HG03135 (cell line): ENCODE measurements around the gene PDZD2.
"Not testable (repeated sequence)": the region's sequence is repeated elsewhere in the genome, so short reads cannot be mapped to it uniquely, and the experiment has no call there.

ENCODE experiments used
- ATAC-seq: cut with Tn5 transposase; IDR thresholded peaks from one replicate; pipeline ENCODE4 v1.9.1; 2021; ENCODE audit warnings: mild to moderate bottlenecking, moderate library complexity; ENCODE audit not compliant: unreplicated experiment

Gene PDZD2

GRCh38 chr5:31682851-31683250 is 43.9 kb downstream of the PDZD2 start:
- no peak for ATAC-seq

DNA sequence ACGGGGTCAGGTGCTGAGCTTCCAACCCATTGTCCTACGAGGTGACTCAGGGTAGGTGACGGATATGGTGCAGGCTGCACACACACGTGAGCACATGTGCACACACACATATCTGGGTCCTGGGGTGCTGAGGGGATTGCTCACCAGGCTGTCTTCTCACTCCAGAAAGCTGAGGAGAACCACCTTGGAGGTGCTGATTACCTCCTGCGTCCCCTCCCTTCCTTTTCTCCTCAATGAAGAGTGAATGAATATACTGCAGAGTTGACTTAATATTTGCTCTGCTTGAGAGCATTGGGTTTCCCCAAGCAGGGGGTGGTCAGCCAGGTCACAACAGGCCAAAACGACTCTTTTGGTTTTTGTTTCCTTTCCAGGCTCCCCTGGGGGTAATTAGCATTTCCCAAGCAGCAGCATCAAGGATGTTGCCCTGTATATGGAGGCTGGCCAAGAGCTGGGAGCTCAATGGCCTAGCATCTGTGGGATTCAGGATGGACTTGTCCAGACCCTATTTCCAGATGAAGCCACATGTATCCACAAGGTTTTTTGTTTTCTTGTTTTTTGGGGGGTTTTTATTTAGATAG is 49.7 kb downstream of the PDZD2 start:
- no peak for ATAC-seq

- ATAC-seq: not testable (repeated sequence)
Observed at GRCh38 chr5:31691408-31691807, 52.5 kb downstream of the PDZD2 start.

DNA sequence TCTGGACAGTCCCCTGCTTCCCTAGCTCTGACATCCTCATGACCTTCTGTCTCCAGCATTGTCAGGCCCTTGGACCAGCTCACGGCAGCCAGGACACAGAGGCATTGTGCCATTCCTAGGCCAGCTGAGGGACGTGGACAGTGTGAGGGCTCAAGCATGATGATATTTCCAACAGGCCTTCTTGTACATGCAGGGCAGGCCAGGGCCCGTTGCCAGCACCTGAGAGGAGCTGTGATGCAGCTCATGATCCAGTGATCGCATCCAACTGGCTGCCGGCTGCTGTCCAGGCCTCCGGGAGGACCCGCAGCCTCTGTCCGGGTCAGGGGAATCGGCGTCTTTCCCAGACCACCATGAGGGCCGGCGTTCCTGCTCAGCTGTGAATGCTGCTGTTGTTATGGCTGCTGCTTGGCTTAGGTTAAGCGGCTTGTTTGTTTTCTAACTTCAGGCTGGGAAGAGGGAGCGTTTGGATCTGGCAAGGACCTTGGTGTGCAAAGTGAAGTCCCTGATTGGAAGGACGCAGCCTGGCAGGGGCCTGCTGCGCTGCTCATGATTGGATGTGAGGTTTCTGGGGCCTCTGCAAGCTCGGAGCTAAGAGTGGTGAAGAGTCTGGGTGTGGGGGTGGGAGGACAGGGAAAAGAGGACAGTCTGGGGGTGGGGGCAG is 53.8 kb downstream of the PDZD2 start:
- no peak for ATAC-seq

DNA sequence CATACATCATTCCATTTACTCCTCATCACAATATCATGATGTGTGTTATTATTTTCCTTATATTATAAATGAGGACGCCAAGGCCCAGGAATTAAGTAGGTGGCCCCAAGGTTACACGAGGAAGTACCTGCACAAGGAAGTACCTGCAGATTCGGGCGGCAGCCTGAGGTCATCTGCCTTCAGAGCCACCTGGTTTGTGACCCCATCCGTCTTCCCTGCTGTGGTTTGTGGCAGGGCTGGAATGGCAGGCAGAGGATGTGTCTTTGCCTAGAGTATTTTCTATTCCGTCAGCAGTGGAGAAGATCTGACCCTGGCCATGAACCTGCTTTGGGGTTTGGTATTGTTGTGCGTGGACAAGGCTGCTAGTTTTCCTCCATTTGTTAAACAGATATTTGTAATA is 59.7 kb downstream of the PDZD2 start:
- no peak for ATAC-seq

DNA sequence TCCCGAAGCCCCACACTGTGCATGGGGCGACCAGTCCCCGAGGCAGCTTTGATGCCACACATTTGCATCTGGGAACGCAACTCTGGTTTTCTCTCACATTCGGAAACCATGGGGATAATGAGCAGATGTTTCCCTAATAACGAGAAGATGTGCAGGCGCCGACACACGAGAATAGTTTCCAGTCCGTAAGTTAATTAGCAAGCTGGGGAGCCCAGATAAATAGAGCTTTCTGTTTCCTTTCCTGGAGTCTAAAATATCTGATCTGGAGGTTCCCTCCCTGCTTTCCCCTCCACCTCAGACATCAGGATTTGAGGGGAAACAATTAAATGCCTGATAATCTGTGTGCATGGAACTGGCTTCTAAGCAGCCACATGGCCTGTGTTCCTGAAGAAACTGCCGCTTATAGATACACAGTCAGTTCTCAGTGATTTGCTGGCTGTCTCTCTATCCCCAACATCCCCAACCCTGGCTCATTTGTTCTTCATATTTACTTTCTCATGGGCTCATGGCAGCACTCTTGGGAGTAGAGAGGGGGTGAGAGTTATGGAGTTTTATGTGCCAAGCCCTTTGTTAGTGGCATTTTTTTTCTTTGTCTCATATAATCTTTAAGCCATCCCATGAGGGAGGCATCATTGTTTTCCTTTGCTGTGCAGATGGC is 62.8 kb downstream of the PDZD2 start:
- no peak for ATAC-seq

GRCh38 chr5:31702712-31703111 is 63.8 kb downstream of the PDZD2 start:
- ATAC-seq: no peak

DNA sequence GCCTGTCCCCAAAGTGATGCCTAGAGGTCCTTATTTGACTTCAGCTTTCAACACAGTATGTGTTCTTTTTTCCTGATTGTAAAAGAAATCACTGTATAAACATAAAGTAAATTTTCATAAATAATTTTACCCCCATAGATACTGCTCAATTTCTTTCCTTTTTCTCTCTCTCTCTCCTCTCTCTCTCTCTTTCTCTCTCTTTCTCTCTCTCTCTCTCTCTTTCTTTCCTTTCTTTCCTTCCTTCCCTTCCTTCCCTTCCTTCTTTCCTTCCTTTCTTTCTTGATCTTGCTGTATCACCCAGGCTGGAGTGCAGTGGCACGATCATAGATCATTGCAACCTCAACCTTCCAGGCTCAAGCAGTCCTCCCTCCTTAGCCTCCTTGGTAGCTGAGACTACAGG is 64.8 kb downstream of the PDZD2 start:
- ATAC-seq: no peak

DNA sequence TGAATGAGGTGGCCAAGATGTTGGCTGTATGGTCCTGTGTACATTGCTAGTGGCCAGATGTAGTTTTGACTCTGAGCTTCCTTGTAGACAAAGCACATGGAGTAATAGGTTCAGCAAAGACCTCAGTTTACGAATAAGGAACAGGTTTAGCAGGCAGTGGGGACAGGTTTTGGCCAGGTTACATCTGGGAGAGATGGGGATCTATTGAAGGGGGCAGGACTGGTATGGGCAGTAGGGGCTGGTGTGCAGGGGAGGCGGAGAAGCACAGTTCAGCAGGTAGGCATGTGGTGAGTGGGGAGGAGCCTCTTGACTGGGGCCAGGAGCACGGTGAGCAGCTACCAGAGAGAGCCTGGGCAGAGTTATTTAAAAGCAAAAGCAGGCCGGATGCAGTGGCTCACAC is 67.3 kb downstream of the PDZD2 start:
- no peak for ATAC-seq

DNA sequence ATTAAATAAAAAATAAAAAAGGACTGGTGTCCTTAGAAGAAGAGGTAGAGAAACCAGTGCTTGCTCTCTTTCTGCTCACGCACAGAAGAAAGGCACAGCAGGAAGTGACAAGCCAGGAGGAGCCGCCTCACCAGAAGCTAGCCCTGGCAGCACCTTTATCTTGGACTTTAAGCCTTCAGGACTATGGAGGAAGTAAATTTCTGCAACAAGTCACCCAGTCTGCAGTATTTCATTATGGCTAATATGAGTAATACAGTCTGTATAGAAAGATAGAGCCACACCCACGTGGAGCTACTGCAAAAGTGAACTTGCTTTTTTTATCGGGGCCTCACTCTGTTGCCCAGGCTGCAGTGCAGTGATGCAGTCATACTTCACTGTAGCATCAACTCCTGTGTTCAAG is 68.4 kb downstream of the PDZD2 start:
- no peak for ATAC-seq

DNA sequence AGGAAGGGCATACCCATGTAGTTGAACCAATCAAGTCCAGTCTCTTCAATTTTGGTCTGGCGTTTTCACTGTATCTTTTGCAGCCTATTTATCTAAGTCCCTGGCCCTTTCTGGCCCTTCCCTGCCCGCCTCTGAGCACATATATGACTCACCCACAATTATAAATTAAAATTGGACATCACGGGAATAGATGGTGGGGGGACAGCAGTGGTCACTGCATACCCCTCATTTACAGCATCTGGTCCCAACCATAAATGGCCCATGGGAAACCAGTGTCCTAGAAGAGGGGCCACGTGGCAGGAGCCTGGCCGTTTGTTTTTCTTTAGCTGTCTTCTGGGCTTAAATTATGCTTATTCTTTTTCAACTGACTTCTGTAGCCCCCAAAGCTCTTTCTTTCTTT is 69.2 kb downstream of the PDZD2 start:
- ATAC-seq: no peak

DNA sequence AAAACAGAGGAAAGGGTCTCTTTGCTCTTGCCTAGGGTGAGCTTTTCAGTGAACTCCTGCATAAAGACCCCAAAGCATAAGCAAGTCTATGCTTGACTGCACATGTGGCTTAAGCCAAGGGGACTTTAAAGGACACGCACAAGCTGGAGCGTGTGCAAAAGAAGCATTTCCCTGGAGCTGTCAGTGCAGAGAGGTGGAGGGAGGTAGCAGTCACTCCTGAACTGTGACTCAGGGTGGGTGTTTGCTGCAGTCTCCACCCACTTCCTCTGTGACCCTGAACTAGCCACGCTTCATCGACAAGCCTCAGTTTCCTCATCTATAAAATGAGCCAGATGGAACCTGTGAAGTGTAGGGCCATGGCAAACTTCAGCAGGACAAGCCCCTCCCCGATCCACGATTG is 72.4 kb downstream of the PDZD2 start:
- ATAC-seq: no peak

- ATAC-seq: no peak
Observed at GRCh38 chr5:31711935-31712592, 73.1 kb downstream of the PDZD2 start.

- ATAC-seq: no peak
Observed at GRCh38 chr5:31717561-31717960, 78.6 kb downstream of the PDZD2 start.

GRCh38 chr5:31720004-31720403 is 81.1 kb downstream of the PDZD2 start:
- ATAC-seq: no peak

DNA sequence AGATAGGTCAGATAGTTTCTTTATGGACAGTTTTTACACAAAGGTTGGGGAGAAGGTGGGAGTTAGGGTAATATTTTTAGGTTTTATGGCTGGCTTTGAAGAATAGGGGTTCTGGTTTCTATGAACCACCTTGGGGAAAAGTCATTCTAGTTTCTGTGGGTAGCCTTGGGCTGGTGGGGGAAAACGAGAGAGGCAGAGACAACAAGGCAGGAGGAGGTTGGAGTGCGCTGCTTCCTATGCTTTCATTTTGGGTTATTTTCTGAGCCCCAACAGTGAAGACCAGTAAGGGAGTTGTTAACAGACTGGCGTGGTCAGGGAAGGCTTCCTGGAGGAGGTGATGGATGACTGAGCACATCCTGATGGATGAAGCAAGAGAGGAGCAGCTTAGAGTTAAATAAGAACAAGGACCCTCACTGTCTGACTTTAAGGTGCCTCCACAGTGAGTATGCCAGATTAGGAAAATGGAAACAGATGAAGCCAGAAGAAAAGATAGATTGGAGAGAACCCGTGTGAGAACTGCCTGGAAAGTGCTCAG is 81.9 kb downstream of the PDZD2 start:
- ATAC-seq: no peak

- no peak for ATAC-seq
Observed at GRCh38 chr5:31722111-31722510, 83.2 kb downstream of the PDZD2 start.

- no peak for ATAC-seq
Observed at GRCh38 chr5:31725996-31726395, 87.1 kb downstream of the PDZD2 start.

- no peak for ATAC-seq
Observed at GRCh38 chr5:31726952-31727351, 88.0 kb downstream of the PDZD2 start.

DNA sequence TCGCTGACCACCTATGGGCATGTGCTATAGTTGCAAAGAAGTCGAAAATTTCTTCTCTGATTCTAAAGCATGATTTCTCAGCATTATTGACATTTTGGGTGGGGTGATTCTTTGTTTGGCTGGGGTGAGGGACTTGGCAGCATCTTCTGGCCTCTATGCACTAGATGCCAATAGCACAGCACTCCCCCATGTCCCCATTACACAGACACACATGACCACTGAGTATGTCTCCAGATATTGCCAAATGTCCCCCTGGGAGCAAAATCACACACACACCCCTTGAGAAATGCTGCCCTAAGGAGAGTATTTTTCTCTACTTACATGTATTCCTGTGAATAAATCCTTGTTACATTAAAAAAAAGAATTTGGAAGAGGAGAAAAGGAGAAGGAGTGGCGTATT is 89.1 kb downstream of the PDZD2 start:
- ATAC-seq: no peak

DNA sequence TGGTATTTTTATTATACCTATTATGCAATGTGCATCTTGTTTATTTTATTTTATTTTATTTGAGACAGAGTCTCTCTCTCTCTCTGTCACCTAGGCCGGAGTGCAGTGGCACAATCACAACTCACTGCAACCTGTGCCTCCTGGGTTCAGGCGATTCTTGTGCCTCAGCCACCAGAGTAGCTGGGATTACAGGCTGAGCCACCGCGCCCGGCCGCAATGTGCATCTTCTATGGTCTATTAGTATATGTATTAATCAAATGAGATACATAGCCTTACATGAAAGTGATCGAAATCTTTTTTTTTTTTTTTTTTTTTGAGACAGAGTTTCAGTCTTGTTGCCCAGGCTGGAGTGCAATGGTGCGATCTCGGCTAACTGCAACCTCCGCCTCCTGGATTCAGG is 89.9 kb downstream of the PDZD2 start:
- ATAC-seq: not testable (repeated sequence)

- ATAC-seq: no peak
Observed at GRCh38 chr5:31730139-31730538, 91.2 kb downstream of the PDZD2 start.
